Jurkat, Clone E6-1 (cell line): ENCODE results near the gene BEST3.
"Not testable (repeated sequence)": the region's sequence is repeated elsewhere in the genome, so short reads cannot be mapped to it uniquely, and the experiment has no call there.

Experiments used
- DNase-seq: peaks from one replicate; pipeline ENCODE4 v3.0.0-alpha.2; 2011; ENCODE audit warnings: low read depth, low spot score
- H3K4me3 ChIP-seq: 2 replicates; pipeline ENCODE4 v1.5.1; 2011; ENCODE audit warnings: mild to moderate bottlenecking, low read length, control low read depth, moderate library complexity

Gene BEST3

DNA sequence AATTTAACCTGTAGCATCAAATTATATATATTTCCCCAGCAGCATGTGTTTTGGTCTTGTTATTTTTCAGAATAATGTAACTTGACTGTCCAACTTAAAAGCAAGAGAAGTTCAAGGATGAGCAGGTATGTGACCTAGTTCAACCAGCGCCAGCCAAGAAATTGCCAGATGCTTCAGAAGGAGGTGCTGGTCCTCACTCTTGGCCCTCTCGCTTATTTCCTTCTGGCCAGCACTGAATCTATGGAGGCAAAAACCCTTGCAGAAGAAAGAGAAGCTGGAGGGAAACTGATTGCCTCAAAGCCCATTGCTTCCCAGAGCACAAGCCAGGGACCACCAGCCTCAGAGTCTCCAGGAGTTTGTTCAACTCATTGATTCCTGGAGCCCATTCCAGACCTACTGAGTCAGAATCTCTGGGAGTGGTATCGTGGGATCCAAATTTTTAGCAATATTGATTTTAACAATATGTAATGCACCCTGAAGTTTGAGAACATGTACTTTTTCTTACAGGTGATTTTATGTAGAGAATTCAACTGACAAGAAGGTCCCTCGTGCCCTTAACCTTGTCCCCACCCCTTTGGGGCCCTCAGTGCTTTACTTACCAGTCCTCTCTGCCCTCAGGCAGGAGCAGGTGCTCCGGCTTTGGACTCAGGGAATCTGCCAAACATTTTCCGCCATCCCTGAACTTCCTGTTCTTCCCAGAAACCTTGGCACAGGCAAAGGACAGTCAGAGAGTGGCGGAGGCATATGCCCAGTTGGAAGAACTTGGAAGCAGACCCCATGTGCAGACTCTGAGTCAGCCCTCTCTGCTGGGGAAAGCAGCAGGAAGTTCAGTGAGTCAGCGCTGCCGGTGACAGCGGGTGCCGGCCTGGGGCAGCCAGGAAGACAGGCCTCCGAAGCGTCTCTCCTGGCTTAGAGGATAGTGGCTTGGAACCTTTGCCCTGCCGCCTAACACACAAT, 10.4 kb downstream of the BEST3 start:
- no peak overlapping the region for H3K4me3 ChIP-seq
- DNase-seq: no peak

DNA sequence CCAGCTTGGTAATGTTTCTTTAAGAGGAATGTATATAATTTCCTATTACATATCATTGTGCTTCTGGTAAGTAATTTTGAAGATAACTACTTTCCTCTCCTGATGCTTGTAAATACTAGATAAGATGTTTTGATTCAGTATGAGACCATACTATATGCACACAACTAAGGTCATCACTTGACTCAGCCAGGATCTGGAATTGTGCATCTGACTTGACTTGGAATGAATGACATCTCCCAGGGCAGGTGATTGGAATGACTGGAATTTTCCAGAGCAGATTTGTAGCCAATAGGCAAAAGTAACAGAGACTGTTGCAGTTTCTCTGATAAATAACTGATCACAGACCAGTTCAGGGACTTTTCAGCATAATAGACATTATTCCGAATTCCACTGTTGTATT, 11.1 kb downstream of the BEST3 start:
- H3K4me3 ChIP-seq: no peak overlapping the region
- no peak for DNase-seq

DNA sequence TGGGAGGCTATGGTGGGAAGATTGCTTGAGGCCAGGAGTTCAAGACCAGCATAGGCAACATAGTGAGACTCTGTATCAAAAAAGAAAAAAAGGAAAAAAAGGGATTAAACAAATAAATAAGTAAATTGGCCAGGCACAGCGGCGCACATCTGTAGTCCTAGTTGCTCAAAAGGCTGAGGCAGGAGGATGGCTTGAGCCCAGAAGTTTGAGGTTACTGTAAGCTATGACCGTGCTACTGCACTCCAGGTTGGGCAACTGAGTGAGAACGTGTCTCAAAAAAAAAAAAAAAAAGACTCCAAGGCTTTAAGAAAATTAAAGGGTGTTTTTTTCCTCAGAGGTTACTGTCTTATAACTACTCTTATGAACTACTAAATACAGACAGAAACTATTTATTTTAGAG, 11.7 kb downstream of the BEST3 start:
- no peak overlapping the region for H3K4me3 ChIP-seq
- DNase-seq: no peak

DNA sequence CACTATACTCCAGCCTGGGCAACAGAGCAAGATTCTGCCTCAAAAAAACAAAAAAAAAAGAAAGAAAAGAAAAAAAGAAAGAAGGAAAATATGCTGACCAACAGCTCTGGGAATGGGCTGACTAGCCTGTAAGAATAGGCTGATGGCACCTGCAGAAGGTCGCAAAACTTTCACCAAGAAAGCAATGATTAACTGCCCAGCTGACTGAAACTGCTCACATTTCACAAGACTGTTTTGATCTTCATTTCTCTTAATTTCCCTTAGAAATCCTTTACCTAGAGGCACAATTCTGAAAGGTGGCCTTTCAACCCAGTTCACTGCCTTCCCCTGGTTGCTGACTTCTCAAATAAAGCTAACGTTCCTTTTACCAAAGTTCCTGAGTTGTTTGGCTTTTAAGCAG, 12.4 kb downstream of the BEST3 start:
- H3K4me3 ChIP-seq: no peak overlapping the region
- no peak for DNase-seq

DNA sequence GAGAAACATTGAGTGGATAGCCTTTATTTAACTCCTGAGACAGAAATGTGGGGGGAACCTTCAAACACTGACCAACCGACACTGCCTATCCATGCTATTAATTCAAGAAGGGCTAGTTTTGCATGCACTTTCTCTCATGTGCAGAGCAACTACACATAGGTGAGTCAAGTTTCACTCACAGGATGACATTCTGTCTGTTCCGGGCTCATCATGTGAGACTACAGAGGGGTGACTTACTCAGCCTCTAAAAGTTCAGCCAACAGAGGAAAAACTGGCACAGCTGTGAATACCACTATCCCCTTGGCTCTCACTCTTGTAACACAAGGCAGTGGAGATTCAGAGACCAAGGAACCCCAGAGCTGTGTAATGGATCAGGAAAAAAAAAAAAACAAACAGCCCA, 13.3 kb downstream of the BEST3 start:
- DNase-seq: no peak
- no peak overlapping the region for H3K4me3 ChIP-seq

DNA sequence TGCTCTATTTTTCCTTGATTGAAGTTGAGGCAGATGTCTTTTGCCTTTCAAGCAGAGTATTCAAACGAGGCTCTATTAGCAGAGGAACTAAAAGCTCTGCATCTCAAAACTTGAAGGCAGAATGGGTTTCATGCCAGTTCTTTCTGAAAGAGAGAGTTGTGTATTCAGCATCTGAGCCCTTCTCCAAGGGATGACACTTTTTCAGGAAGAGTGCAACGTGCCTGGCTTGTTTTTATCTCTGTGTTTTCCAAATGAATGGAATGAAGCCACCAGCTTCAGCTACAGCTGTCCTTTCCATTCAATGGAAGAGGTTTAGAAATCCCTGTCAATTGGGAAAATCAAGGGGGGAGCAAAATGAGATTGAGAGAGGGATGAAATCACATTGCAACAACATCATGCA, 14.6 kb downstream of the BEST3 start:
- no peak overlapping the region for H3K4me3 ChIP-seq
- no peak for DNase-seq

DNA sequence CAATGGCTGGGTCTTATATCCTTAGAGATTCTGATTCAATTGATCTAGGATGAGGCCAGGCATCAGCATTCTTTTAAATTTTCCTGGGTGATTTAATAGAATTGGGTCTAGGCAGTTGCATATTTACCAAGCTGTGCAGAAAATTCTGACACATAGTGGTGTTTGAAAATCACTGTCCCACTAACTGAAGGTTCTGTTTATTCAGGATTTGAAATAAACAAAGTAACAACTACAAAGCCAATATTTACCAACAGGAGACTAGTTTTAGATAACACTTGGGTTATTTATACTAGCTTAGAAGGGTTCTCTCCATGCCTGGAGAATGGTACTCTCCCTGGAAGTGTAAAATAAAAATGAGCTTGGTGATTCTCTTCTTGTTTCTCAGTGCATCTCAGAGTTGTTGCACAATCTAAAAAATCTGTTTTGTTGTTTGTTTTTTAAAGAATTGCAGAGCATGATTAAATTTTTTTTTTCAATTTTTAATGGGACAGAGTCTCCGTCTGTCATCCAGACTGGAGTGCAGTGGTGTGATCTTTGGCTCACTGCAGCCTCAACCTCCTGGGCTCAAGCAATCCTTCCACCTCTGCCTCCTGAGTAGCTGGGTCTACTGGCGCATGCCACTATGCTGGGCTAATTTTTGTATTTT, 16.9 kb downstream of the BEST3 start:
- DNase-seq: no peak
- no peak overlapping the region for H3K4me3 ChIP-seq

DNA sequence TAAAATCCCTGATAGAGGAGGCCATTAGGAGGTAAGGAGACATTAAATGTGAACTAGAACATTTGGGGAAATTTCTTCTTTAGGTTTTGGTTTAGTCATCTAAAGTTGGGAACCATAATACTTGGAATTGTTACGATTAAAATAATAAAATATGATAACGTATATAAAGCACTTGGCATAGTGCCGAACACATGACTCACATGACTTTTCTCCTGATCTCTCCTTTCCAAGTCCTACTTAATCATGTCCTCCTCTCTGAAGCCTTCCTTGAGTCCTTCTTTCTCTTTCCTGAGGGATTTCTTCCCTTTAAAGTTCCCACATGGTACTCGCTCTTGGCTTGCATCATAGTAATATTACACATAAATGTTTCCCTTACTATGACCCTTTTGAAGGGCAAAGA, 20.0 kb downstream of the BEST3 start:
- DNase-seq: no peak
- H3K4me3 ChIP-seq: no peak overlapping the region

DNA sequence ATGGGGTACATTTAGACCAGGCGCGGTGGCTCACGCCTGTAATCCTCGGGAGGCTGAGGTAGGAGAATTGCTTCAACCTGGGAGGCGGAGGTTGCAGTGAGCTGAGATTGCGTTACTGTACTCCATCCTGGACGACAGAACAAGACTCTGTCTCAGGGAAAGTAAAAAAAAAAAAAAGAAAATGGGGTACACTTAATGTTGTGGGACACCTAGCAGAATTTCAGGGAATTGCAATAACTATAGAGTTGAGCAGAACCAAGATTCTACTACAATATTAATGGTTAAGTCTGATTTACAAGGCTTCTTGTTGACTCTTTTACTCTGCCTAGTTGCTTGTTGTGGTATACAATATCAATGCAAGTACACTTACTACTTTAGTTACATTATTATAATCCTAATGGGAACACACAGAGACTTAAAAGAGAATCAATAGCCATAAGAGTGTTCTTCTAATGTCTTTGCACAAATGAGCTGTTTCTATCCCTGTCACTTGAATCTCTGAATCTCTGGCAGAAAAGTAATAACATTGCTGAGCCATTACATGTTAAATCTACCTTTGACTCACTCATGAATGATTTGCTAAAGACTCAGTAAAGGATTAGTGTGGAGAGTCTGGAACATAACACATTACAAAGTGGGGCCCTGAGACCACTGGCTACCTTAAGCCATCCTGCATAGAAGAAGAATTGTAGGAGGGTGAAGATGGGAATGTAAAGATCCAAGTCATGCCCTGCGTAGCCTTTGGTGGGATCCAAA, 22.7 kb downstream of the BEST3 start:
- DNase-seq: no peak
- H3K4me3 ChIP-seq: no peak overlapping the region

DNA sequence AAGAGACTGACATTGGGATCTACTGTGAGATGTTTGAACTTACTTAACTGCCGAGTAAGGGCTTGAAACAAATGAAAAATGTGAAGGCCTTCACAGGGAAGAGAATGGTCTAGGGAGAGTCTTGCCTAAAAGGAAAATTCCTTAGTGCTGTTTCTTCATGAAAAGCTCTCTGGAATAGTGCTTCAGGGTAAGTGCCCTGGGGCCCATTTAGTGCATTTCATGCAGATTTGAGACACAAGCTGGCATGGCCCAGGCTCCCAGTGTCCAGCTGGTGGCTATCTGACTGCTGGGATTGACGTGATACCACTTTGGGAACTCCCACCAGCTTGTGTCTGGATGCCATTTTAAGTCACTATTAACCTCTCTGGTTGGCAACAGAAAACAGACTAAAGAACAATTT, 26.9 kb downstream of the BEST3 start:
- no peak overlapping the region for H3K4me3 ChIP-seq
- DNase-seq: no peak

DNA sequence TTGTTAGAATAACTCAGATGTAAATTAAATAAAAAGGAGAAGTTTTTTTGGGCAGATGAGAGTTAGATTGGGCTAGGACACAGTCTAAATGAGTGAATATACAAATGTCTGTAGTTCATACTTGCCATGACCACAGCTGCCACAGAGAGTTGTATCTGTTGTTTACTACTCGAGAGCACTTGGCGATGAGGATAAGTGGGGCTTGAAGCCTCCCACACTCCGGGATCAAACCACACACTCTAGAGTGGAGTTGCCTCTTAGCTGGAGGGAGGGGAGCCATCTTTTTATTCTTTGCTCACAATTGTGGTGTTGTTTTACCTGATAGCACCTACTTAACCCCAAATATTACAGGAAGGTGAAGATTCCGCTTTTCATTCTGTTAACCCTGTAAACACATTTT, 27.5 kb downstream of the BEST3 start:
- no peak for DNase-seq

DNA sequence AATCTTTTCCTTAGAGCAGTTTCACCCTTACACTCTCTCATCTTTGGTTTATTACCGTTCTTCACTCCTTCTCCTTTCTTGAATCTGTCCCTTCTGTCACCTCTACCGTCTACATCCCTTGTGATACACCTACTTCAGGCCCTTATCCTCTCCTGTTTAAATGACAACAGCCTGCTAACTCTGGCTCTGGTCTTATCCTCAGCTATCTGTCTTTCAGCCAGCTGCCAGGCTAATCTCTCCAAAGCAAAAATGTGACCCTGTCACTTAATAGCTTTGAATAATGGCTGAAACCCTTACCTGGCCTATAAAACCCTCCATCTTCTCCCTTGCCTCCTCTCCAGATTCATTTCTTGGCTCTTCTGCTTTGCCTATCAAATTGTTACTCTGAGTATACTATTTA, 32.3 kb downstream of the BEST3 start:
- no peak for DNase-seq

More for the DNA sequence above, 27.5 kb downstream of the BEST3 start:
- no peak overlapping the region for H3K4me3 ChIP-seq

DNA sequence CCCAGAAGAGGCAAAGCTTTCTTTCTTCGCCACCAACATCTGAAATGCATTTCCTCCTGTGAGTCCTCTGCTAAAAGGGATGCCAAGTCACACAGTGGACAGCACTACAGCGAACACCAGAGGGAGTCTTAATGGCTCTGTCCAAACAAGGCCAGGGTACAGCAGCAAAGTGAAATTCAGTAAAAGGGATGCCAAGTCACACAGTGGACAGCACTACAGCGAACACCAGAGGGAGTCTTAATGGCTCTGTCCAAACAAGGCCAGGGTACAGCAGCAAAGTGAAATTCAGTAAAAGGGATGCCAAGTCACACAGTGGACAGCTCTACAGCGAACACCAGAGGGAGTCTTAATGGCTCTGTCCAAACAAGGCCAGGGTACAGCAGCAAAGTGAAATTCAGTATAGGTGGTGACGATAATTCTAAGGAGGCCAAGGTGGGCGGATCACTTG, 34.1 kb downstream of the BEST3 start:
- DNase-seq, H3K4me3 ChIP-seq: not testable (repeated sequence)

More for the DNA sequence above, 32.3 kb downstream of the BEST3 start:
- no peak overlapping the region for H3K4me3 ChIP-seq

DNA sequence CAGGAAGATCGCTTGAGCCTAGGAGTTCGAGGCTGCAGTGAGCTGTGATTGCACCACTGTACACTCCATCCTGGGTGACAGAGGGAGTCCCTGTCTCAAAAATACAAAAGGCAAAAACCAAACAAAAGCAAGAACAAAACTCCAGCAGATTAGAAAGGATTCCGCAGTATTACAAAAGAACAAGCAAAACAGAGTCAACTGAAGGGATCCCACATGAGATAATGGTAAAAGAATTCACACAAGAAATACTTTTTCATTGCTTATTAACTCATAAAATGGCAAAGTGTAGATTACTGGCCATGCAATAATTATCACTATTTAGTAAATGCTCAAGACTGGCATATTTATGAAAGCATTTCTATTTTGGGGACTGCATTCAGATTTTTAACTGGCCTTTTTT, 35.4 kb downstream of the BEST3 start:
- DNase-seq: no peak
- no peak overlapping the region for H3K4me3 ChIP-seq

DNA sequence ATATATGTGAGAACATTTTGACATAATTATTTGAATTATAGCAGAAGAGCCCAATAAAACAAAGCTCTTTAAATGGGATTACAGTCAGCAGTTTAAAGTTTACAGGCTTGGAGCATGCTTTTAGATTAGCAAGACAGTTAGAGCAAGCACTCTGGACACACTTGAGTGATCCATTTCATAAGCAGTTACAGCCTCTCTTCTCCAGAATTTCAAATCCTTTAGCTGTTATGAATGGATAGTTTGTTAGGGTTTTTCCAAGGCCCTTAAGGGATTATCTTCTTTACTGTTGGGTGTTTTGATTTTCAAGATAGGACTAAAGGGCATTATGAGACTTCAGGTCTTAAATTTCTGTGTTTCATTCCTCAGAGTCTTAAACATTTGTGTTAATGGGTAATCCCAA, 36.3 kb downstream of the BEST3 start:
- DNase-seq: no peak
- no peak overlapping the region for H3K4me3 ChIP-seq

DNA sequence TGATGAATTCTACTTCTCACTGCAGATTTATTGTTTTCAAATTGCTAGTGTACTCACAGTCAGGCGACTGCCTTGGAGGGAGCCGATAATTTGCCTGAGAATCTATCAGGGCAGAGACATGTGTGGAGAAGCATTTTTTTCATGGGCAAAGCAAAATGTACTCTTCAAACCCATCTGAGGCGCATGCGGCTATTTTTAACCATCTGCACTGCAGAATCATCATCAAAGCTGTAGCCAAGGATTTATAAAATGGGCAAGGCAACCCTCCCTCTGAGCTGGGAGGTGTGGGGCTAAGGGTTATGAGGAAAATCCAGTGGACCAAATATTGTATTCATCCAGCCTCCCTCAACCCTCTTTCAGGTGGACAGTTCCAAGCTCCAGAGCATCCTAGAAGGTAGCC, 37.7 kb downstream of the BEST3 start:
- no peak for DNase-seq
- H3K4me3 ChIP-seq: no peak overlapping the region

DNA sequence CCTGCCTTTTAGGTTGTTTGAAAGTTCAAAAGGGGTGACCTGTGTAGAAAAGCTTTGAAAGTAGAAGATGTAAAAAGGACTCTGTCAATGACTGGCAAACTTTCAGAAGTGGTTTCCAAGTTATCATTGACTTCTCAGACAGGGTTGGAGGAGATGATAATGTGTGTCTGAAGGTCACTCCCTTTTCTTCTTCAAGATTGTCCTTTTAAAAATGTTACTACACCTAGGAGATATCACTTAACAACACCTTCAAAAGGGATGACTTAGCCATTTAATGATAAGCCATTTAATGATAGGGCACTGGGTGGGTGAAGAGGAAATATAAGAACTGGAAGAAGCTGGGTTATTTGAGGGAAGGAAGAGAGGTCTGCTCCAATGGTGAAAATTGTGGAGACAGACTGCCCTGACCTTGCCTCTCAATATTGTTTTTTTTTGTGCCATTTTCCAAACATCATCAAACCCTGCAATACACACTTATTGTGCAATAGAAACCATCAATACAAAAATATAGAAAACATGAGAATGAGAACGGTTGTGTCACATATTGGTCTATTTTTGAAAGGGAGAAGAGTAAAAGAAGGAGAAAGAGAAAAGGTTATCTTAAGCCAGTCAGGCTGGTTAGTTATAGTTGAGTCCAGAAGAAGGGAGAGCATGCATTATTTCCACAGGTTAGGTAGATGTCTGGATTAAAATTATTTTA, 38.8 kb downstream of the BEST3 start:
- no peak overlapping the region for H3K4me3 ChIP-seq
- no peak for DNase-seq

DNA sequence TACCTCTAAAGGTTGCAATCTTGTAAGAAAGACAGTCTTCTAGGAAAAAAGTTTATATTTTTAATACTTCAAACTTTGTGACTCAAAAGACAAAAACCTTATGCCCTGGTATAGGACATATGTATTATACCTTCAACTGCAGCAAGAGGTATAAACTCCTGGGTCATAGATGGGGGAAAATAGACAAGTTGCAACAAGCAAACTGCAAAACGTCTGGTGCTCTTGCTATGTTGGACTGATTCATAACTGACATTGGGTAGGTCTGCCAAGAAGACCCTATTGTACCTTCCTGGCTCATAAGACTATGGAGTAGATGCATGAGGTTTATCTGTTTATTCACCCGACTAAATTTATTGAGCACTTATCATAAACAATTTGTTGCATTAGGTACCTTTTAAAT, 40.9 kb downstream of the BEST3 start:
- H3K4me3 ChIP-seq: no peak overlapping the region
- no peak for DNase-seq

DNA sequence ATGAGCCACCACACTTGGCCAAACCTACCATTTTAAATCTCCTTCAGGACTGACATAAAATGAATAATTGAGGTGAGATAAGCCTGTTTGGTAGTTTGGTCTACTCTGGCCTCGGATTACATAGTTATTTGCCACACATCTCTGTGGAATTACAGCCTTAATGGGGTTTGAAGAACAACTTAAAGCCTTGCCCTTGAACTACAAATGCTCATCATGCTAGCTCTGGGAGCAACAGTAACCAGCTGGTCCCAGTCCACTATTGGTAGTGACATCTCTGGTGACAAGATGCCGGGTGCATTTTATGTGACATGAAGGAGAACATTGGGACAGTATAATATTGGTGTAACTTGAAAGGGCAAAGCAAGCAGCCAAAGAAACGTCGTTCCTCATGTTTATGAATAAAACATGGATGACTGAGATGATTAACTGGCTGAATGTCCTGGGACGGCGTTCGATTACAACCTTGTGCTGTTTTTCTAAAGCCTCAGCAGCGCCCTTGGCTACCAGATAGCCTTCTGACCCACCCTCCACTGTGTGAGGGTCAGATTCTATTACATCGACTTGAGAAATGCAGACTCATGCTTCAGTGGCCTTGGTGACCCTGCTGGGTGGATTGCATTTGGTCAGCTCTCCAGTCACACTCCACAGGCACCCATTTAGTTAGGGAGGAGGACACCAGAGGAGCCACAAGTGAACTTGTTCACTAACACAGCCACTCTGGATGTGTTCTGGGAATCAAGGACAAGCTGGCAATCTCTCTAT, 41.5 kb downstream of the BEST3 start:
- no peak overlapping the region for H3K4me3 ChIP-seq
- no peak for DNase-seq
